ENCODE data around the gene AP3D1.

AP3D1 gene

GRCh38 chr19:2110822-2111221 is 40.5 kb downstream of the AP3D1 start:
- DNase-seq (ENCODE audit: low read depth): no peak
- peak; percentile 53 for TF ChIP-seq CTCF (IDR thresholded peaks at IDR 0.05; ENCODE audit: low read depth, low read length, missing control alignments)

GRCh38 chr19:2109046-2109864 is 42.1 kb downstream of the AP3D1 start:
- H3K4me3 ChIP-seq (ENCODE audit: low read depth, low read length): no peak overlapping the region
- TF ChIP-seq CTCF (IDR thresholded peaks at IDR 0.05; ENCODE audit: low read depth, low read length, missing control alignments): no peak
- DNase-seq (ENCODE audit: low read depth): no peak

More at GRCh38 chr19:2110822-2111221, 40.5 kb downstream of the AP3D1 start:
- no peak overlapping the region for H3K4me3 ChIP-seq (ENCODE audit: low read depth, low read length)

GRCh38 chr19:2108251-2109016 is 42.9 kb downstream of the AP3D1 start:
- no peak for DNase-seq (ENCODE audit: low read depth)
- TF ChIP-seq CTCF (IDR thresholded peaks at IDR 0.05; ENCODE audit: low read depth, low read length, missing control alignments): no peak
- H3K4me3 ChIP-seq (ENCODE audit: low read depth, low read length): no peak overlapping the region

GRCh38 chr19:2103045-2103707 is 48.2 kb downstream of the AP3D1 start:
- DNase-seq (ENCODE audit: low read depth): no peak
- no peak for TF ChIP-seq CTCF (IDR thresholded peaks at IDR 0.05; ENCODE audit: low read depth, low read length, missing control alignments)
- H3K4me3 ChIP-seq (ENCODE audit: low read depth, low read length): no peak overlapping the region

- DNase-seq (ENCODE audit: low read depth): no peak
- no peak for TF ChIP-seq CTCF (IDR thresholded peaks at IDR 0.05; ENCODE audit: low read depth, low read length, missing control alignments)
- no peak overlapping the region for H3K4me3 ChIP-seq (ENCODE audit: low read depth, low read length)
These were observed 49.7 kb downstream of the AP3D1 start for GRCh38 chr19:2101417-2102335.

- no peak for TF ChIP-seq CTCF (IDR thresholded peaks at IDR 0.05; ENCODE audit: low read depth, low read length, missing control alignments)
- no peak for DNase-seq (ENCODE audit: low read depth)
- H3K4me3 ChIP-seq (ENCODE audit: low read depth, low read length): no peak overlapping the region
These were observed 50.7 kb downstream of the AP3D1 start for GRCh38 chr19:2100719-2101061.

Data from GM12864 (cell line).